Stimulated activated CD4-positive, alpha-beta T cell treated with anti-CD3 and anti-CD28 coated beads, Interleukin-12 subunit alpha, Interleukin-12 subunit beta, amount 100 ng/mL, for 24 hours (primary cell): ENCODE measurements around the gene PALM3.

Experiments
- DNase-seq, 2 experiments: peaks; one replicate each; pipeline ENCODE4 v3.0.0-alpha.2; 2020; ENCODE audit warnings: low read depth in 2 of 2

The PALM3 gene, protein sequence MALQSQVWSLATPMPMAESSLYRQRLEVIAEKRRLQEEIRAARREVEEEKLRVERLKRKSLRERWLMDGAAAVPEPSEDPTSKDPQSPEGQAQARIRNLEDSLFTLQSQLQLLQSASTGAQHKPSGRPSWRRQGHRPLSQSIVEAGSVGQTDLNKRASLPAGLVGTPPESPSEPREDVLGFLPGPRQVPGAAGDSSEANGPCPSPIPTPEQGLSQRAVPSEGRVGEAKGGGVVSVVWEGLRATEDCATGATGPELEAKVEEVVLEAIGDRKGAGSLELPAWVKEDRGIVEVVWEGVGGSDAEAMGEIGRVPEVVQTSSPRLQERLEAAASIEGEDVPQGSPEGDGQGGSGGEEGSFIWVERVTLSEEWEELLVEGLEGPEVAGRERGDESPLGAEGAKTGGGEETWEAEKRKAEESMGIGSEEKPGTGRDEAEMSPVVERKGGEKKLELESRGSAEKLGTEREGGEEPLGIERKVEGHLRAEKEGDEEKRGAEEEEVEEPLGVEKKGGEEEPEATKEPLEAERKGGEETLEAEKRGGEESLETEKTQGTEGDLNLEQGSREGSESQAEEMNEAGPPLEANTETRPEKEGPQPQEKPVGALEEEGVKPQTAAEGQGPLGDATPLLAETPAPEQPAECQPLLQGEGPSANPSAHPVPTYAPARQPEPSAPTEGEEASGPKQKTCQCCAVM

DNA sequence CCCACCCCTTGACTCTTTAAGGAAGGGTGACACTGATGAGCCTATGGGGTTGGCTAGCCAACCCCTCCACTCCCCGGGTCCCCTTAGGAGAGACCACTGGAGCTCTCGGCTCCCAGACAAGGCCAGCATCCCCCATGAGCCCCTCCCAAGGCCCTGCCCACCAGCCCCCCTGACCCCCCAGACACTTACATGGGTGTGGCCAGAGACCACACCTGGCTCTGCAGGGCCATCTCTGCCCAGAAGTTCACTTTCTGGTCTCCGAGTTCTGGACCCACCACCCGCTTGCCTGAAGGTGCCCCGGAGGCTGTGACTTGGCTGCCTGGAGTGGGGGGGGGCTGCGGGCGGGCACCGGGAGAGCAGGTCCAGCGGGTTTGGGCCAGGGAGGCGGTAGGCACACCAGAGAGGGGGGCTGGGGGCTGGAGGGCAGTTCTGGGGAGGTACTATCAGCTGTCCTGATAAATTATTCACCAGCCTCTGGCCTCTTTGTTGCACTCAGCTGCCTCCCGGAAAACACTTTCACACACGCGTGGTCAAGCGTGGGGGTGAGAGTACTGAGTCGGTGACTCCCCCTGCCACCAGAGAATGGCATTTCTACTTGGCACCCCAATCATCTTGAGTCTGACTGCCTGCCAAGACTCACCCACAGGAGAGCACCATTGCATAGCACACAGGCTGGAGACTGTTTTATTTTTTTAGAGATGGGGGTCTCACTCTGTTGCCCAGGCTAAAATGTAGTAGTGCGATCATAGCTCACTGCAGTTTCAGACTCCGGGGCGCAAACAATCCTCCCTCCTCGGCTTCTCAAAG lies at the start of gene PALM3:
Gene PALM3, minus strand, starts transcription at position 326 of the 807 bp plus-strand sequence. Its CDS starts 96 bp downstream, at position 230.
- DNase-seq: no peak

DNA sequence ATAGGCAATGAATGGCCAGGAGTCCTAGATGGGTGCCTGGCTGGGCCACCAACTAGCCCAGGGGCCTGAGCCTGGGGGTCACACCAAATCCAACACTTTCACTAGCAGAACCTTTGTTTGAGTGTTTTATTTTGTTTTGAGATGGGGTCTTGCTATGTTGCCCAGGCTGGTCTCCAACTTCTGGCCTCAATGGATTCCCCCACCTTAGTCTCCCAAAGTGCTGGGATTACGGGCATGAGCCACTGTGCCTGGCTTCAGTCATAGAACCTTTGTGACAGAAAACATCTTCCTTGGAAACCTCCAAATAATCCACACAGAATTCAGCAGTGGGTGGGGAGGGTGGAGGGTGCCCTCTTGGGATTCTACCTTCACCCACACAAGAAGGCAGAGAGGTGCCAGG lies 49.6 kb upstream of the PALM3 start:
- no peak for DNase-seq

DNA sequence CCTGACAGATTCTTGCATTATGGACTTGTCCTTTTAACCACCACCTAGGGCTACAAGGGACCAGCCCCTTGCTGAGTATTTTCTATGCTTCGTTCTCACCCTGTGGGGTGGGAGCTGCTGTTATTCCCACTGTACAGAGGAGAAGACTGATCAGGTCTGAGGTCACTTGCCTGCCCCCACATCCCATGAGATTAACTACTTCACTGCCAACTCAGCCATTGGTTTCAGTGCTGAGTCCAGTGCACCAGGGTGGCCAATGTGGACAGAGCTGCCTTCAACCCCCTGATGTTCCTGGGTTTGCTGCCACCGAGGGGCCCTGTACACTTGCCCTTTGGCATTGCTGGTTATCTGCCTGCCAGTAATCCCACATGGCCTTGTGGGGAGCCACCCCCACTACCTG lies 48.8 kb upstream of the PALM3 start:
- no peak for DNase-seq

DNA sequence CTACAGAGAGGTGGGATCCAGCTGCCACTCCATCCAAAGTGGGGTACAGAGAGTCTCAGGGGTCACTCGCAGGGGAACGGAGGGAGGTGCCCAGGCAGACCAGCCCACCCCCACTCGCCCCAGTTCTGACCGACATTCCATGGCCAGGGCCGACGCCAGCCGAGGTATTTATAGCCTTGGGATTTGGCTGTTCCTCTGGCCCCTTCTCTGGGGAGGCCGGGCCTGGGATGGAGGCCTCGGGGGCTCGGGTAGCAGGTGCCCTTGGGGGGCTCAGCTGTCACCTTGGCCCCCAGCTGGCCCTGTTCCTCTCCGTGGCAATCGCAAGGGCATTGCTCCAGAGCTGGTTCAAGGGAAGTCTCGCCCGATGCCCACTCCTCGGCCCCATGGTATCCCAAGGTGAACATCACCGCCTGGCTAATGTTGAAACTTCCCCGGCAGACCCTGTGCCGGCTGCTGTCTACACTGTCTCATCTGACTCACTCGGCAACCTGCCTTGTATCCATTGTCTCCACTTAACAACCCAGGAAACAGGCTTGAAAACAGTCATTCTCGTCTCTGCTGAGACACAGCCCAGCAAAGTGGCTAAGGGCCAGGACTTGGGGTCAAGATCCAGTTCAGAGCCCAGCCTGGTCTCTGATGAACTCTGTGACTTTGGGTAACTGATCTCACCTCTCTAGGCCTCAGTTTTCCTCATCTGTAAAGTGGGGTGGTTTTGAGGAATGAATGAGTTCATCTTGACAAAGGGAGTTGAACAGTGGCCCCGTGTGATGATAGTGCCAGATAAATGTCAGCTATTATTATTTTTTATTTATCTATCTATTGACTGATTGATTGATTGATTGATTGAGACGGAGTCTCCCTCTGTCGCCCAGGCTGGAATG lies 45.9 kb upstream of the PALM3 start:
- DNase-seq: no peak

DNA sequence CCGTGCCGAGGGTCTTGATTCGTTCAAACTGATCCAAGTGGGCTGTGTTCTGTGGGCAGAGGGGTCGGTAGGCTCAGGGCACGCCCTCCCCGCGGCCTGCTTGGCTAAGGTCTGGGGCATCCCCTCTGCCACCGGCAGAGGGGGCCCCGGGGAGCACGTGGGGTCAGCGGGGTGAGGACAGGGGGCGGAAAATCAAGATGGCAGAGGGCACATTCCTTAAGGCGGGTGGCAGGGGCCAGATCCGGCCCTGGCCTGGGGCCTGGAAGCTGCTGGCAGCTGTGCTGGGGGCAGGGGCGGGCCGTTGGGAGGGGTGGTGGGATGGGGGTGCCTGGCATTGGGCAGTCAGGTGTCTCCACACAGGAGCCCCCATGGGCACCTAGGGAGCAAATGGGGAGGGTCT lies 45.0 kb upstream of the PALM3 start:
- DNase-seq: no peak

DNA sequence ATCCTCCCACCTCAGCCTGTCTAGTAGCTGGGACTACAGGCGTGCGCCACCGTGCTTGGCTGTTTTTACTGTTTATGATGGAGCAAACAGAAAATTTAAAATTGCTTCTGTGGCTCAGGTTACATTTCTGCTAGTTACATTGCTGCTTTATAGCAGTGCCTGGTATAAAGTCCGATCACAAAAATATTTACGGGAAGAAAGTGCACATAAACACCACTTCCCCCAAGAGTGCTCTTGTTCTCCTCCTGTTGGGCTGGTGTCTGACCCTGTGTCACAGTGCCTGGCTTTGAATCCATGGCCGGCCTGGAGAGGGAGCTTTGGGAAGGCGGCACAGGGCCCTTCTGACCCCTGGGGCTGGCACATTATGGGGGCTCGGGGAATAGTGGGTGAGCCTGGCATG lies 43.8 kb upstream of the PALM3 start:
- no peak for DNase-seq

DNA sequence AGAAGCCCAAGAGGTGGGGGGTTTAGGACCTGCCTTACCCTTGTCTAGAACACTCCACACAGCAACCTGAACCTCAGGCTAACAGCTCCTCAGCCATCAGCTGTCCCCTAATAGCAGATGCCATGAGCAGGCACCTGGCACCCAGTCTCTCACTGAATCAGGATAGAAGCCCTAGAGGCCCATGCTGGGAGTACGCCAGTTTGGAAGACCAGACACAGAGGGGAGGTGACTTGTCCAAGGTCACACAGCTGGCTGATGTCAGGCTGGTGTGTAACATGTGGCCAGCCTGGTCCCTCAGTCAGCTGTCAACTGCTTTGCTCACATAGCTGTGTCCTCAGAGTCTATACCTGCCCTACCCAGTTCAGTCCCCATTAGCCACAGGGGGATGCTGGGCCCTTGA lies 41.4 kb upstream of the PALM3 start:
- DNase-seq: no peak

DNA sequence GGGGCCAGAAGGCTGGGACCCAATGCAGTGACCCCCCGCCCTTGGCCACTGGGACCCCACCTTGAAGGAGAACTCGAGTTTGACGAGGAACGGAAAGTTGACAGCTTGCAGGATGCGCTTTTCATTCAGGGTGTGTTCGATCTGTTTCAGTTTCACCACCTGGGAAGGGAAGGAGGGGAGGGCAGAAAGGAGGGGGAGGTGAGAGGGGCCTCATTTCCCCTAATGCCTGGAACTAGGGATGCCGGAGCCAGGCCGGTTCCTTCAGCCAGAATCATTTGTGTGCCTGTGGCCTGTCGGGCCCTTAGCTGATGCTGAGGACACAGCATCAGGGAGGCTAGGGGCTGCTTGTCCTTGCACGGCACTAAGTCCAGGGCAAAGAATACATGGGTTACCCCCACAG lies 40.9 kb upstream of the PALM3 start:
- DNase-seq: no peak

DNA sequence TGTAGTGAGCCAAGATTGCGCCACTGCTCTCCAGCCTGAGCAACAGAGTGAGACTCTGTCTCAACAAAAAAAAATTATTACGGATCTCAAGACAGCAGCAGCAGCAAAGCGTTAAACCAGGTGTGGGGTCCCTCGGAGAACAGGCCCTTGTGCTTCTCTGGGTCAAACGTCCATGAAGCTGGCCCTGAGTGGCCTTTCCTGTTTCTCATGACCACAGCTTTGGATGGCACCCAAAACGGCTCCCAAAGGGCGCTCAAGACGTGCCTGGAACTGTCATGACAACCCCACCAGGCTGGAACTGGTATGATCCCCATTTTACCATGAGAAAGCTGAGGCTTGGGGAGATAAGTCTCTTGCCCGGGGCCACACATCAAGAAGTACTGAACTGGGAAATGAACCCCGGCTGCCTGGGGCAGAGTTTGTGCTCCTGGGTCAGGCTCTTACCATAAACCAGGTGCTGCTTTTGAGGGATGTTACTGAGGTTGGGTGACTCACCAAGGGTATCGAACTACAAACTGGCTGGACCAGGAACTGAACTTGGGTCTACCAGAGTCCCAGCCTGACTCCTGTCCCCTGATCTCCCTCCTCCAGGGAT lies 40.3 kb upstream of the PALM3 start:
- DNase-seq: no peak

DNA sequence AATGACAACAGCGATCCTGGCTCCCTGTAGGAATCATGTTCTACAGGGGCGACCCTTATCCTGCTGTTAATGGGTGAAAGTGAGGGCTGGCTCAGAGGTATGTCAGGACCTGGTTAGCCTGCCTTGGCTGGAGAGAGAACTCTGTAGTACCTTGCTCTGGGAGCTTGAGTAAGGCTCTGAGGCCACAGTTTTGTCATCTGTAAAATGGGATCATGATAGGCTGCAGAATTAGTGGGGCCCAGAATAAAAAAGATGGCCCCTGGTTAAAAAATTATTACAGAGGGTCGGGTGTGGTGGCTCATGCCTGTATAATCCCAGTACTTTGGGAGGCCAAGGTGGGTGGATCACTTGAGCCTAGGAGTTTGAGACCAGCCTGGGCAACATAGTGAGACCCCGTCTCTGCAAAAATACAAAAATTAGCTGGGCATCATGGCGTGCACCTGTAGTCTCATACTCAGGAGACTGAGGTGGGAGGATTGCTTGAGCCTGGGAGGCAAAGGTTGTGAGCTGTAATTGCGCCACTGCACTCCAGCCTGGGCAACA lies 39.2 kb upstream of the PALM3 start:
- no peak for DNase-seq

DNA sequence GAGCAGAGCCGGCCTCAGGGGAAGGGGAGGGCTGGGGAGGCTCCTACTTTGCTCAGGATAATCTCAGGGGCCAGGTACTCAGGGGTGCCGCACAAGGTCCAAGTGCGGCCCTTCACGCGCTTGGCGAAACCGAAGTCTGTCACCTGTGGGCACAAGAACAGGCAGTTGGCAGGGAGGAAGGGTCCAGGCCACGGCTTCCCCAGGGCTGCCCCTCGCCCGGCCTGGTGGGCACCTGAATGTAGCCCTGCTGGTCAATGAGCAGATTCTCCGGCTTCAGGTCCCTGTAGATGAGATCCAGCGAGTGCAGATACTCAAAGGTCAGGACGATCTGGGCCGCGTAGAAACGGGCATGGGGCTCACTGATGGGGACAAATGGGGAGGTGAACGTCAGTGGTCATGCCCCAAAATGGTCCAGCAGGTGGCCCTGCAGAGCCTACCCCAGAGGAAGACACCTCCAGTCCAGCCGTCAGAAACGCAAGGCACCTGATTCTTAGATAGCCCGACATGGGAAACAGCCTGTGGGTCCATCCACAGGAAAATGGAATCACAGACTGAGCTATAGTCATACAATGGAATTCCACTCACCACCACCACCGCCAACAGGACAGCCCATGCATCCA lies 35.8 kb upstream of the PALM3 start:
- no peak for DNase-seq

DNA sequence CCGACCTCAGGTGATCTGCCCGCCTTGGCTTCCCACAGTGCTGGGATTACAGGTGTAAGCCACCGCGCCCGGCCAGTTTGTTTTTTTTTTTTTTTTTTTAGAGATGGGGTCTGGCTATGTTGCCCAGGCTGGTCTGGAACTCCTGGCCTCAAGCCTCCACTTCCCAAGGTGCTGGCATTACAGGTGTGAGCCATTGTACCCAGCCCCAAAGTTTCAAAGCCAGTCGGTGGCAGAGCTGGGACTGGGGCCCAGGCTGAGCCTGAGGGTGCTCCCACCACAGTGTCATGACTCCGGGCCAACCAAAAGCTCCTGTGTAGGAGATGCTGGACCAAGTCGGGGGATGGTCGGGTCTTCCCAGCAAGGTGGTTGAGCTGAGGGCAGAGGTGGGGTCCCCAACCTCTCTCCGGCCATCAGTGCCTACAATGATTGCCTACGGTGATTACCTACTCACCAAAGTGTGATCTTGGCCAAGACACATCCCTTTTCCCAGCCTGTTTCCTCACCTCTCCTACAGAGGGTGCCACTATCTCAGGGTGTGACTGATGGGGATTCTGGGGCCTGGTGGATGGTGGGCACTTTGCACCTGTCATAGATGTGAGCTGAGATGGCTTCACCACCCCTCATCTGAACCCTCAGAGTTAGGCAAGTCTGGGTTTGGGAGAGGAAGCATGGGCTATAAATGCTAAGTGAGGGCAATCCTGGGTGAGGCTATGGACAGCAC lies 34.6 kb upstream of the PALM3 start:
- DNase-seq: no peak

DNA sequence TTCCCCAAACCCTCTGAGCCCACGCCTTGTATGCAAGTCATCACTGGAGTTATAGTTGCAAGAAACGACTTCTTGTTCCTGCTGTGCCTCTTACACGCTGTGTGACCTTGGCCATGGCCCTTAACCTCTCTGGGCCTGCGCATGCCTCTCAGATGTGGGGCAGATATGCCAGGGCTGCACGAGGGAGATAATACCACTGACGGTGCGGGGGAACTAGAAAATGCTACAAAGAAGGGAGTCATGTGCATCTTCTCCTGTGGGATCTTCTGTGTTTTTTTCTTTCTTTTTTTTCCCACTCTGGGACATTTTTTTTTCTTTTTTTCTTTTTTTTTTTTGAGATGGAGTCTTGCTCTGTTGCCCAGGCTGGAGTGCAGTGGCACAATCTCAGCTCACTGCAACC lies 33.0 kb upstream of the PALM3 start:
- no peak for DNase-seq

DNA sequence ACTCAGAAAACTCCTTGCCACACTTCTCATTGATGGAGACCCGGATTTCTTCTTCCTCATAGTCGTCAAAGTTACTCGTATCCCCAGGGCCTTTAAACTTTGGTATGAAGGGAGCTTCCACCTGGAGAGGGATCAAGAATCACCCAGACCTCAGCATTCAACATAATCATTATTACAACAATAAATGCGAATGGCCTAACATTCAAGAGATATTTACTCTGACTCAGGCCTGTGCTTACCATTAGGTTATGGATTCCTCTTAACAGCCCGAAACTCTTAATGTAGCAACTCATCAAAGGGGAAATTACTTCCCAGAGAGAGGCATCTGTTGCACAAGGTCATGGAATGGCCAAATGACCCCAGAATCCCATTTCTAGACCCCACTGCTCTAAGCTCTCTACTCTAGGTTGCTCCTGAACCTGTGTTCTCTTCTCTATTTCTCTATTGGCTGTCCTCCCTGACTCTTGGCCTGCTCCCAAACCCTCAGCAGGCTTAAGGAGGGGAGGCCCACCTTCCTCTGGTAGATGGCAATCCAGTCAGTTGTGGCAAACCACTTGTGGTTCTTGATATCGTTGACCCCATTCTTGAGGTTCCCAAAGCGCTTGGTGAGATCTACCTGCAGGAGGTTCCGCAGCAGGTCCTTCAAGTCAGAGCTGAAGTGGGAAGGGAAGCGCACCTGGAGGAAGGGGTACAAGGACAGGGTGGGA lies 31.4 kb upstream of the PALM3 start:
- DNase-seq: no peak

DNA sequence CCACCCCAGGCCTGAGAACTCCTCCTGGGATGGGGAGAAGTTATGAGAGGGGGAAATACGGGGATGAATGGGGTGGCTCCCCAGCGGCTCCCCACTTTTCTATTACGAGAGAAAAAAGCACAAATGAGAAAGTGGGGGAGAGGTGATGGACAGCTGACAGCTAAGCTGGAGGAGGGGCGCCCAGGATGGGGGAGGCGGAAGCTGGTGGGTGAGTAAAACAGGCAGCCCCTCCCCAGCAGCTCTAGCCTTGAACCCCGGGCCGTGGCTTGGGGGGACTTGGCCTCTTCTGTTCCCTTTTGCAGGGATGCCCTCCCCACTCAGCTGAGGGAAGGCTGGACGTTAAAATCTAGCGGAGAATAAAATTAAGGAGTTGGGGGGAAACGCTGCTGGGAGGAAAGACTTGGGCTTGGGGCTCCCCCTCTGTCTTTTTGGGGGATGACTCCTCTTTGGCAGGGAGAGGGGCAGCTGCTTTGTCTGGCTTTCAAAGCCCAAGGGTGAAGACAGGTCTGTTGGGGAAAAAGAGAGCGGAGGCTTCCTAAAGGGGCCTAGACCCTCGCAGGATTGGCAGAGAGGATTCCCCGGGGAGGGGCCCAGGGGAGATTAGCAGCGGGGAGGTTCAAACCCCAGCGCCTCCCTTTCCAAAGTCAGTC lies 30.1 kb upstream of the PALM3 start:
- no peak for DNase-seq

DNA sequence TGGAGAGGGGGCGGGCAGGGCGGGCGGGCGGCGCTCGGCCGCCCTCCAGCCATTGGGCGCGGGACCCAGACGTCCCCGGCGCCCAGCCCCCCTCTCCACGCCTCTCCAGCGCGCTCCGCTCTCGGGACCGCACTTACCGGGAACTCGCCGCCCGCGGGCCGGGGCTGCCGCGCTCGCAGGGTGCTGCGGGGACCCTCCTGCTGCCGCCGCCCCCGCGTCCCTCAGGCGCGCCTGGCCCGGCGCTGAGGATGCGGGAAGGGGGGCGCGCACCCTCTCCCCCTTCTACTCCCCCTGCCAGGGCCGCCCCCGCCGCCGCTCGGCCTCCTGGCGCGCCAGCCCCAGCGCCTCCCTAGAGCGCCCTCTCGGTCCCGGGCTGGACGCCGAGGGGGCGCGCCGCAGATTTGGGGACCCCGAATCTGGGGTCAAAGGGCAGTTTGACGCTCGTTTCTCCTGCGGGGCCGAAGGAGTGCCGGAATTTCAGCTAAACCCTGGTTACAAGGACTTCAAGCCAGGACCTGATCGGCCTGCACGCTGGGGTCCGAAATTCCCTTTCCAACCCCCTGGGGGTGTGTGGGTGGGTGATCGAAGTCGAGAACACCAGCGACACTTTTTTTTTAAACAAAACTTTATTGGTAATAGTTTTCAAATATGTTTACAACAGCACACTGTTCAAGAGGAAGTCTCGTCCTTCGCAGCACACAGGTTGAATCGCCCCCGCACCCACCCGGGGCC lies 29.4 kb upstream of the PALM3 start:
- DNase-seq: peak; percentile 34 to 67

DNA sequence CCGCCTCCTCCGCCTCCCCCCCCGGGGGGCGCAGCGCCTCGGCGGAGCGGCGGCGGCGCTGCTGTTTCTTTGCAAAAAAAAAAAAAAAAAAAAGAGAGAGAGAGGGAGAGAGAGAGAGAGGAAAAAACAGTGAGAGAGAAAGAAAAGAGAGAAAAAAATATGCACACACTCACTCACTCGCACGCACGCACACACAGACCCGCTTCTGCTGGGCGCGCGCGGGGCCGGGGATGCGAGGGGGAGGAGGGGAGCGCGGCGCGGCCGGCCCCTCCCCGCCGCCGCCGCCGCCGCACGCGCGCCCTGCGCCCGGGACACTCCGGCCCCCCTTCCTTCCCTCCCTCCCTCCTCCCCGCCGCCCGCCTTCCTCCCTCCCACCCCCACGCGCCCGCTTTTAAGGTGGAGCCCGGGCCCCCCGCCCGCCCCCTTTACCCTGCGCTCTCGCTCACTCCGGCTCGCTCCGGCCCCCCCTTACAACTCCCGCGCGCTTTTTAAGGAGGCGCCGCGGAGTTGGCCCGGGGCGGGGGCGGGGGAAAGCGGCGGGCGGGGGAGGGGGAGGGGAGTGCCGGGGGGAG lies 28.7 kb upstream of the PALM3 start, which contains the start of gene SAMD1:
Gene SAMD1, minus strand, starts transcription at position 243 of the 572 bp plus-strand sequence.
- DNase-seq: peak; percentile 70 to 79
